B cell (primary cell): ENCODE measurements around the gene JADE2. TPM values are rescaled to one million over a fixed set of nuclear protein-coding genes. Genes with fewer than 3 reads are reported as not detected.

Experiments used
- ATAC-seq: fragments of 200-7000 bp; cut with Tn5 transposase; one replicate; pipeline ENCODE4 v1.10.0; 2021; ENCODE audit warnings: low read depth, mild to moderate bottlenecking, moderate number of reproducible peaks, moderate library complexity
- CTCF ChIA-PET: fragments of 350-600 bp; sonication (Branson Sonifier 250); formaldehyde crosslinking; loops from one replicate; lab custom pipeline; 2021; ENCODE audit warnings: antibody characterized with exemption, inconsistent platforms; lab: Charles Lee
- POLR2A ChIA-PET: fragments of 350-600 bp; sonication (Branson Sonifier 250); formaldehyde crosslinking; loops from one replicate; lab custom pipeline; 2021; ENCODE audit warnings: antibody characterized with exemption; lab: Charles Lee
- DNase-seq: peaks from one replicate; pipeline ENCODE4 v3.0.0; 2013
- H2AFZ ChIP-seq: 2 replicates; pipeline ENCODE4 v1.6.1; 2012; ENCODE audit warnings: mild to moderate bottlenecking, low read depth, low read length; ENCODE audit not compliant: insufficient read depth, poor library complexity, severe bottlenecking
- H3K27ac ChIP-seq, 2 donors: 1 replicate in 1 of 2; 2 replicates in 1 of 2; pipeline ENCODE4 v1.5.1; 2012 to 2013; ENCODE audit warnings: low read length in 2 of 2, mild to moderate bottlenecking in 2 of 2, moderate library complexity in 1 of 2
- H3K27me3 ChIP-seq, 4 experiments: fragments of 200-600 bp in 1 of 4; sonication (generic) in 1 of 4; replicated peaks in 1 of 4; 1 replicate in 2 of 4; 2 replicates in 2 of 4; pipeline versions ENCODE4 v1.6.1 to v1.7.0; 2013 to 2016; ENCODE audit warnings: low read length in 3 of 4, mild to moderate bottlenecking in 2 of 4, mixed read lengths in 1 of 4, moderate library complexity in 1 of 4; ENCODE audit not compliant: insufficient read depth in 4 of 4, control insufficient read depth in 3 of 4; ENCODE audit errors: control extremely low read depth in 1 of 4
- H3K36me3 ChIP-seq, 2 experiments: replicated peaks in 1 of 2; 1 replicate in 1 of 2; 2 replicates in 1 of 2; pipeline versions ENCODE4 v1.6.1 to v1.7.1; 2013; ENCODE audit warnings: low read length in 1 of 2; ENCODE audit not compliant: insufficient read depth in 2 of 2, control insufficient read depth in 1 of 2; ENCODE audit errors: control extremely low read depth in 1 of 2, extremely low read depth in 1 of 2
- H3K4me1 ChIP-seq, 2 donors: fragments of 200-600 bp in 1 of 2; sonication (generic) in 1 of 2; 1 replicate in 1 of 2; 2 replicates in 1 of 2; pipeline versions ENCODE4 v1.5.1 to v1.6.1; 2013 to 2017; ENCODE audit warnings: low read length in 2 of 2; ENCODE audit not compliant: control insufficient read depth in 2 of 2, insufficient read depth in 2 of 2
- H3K4me2 ChIP-seq: replicated peaks from 2 replicates; pipeline ENCODE3; 2012; ENCODE audit warnings: mild to moderate bottlenecking, low read depth, low read length; ENCODE audit not compliant: poor library complexity, severe bottlenecking
- H3K4me3 ChIP-seq, 5 experiments: fragments of 200-600 bp in 1 of 5; sonication (generic) in 1 of 5; 1 replicate in 3 of 5; 2 replicates in 2 of 5; pipeline versions ENCODE4 v1.5.1 to v1.7.0; 2011 to 2016; ENCODE audit warnings: low read length in 4 of 5, mild to moderate bottlenecking in 4 of 5, low read depth in 2 of 5, control low read depth in 1 of 5, moderate library complexity in 1 of 5; ENCODE audit not compliant: insufficient read depth in 1 of 5; ENCODE audit errors: control extremely low read depth in 1 of 5, extremely low read depth in 1 of 5
- H3K79me2 ChIP-seq: fragments of 200-600 bp; sonication (generic); one replicate; pipeline ENCODE4 v1.6.0; 2016; ENCODE audit warnings: low read length; ENCODE audit not compliant: control insufficient read depth, insufficient read depth
- H3K9ac ChIP-seq: fragments of 200-600 bp; sonication (generic); 2 replicates; pipeline ENCODE4 v1.6.1; 2017; ENCODE audit warnings: mild to moderate bottlenecking, low read length, moderate library complexity
- H3K9me3 ChIP-seq, 3 donors: one replicate each; pipeline versions ENCODE4 v1.6.1 to v1.7.1; 2013; ENCODE audit warnings: low read length in 2 of 3; ENCODE audit not compliant: control insufficient read depth in 2 of 3, insufficient read depth in 1 of 3; ENCODE audit errors: control extremely low read depth in 1 of 3
- H4K20me1 ChIP-seq: 2 replicates; pipeline ENCODE4 v1.6.0; 2012; ENCODE audit warnings: mild to moderate bottlenecking, low read length; ENCODE audit not compliant: insufficient read depth, control insufficient read depth, poor library complexity, severe bottlenecking
- H3K27ac Mint-ChIP-seq: one replicate; pipeline ENCODE4 v1.8.0; 2021; ENCODE audit warnings: mixed read lengths
- H3K27me3 Mint-ChIP-seq: one replicate; pipeline ENCODE4 v1.8.0; 2021; ENCODE audit warnings: mixed read lengths
- H3K4me1 Mint-ChIP-seq: one replicate; pipeline ENCODE4 v1.8.0; 2021; ENCODE audit warnings: mixed read lengths
- H3K4me3 Mint-ChIP-seq: one replicate; pipeline ENCODE4 v1.8.0; 2021; ENCODE audit warnings: mixed read lengths
- H3K9me3 Mint-ChIP-seq: one replicate; pipeline ENCODE4 v1.8.0; 2022; ENCODE audit warnings: mixed read lengths; ENCODE audit not compliant: insufficient read depth
- EZH2 ChIP-seq: IDR thresholded peaks from 2 replicates; pipeline ENCODE4 v1.6.1; 2012; ENCODE audit warnings: borderline replicate concordance, low read depth, mild to moderate bottlenecking, moderate library complexity, low read length; ENCODE audit not compliant: insufficient read depth, poor library complexity, severe bottlenecking
- WGBS: methylation state at CpG from one replicate; pipeline ENCODE4 v1.1.5; 2013; ENCODE audit warnings: missing lambda C conversion rate; ENCODE audit not compliant: insufficient coverage; 5-methylcytosine and 5-hydroxymethylcytosine counted together
- intact Hi-C: fragments of 100-400 bp; cut with micrococcal nuclease; formaldehyde crosslinking; loops from one replicate; pipeline ENCODE4 v1.10.0; 2022
- polyA plus RNA-seq: library from polyadenylated mRNA; depleted of rRNA; stranded (reverse); fragments of >200 nt; gene quantifications from 2 replicates; pipeline ENCODE4 v1.2.3, GENCODE V29; 2012
- total RNA-seq, 2 donors: library from RNA; stranded (reverse); fragments of 120-200 nt in 1 of 2; gene quantifications; 1 replicate in 1 of 2; 2 replicates in 1 of 2; pipeline versions ENCODE4 v1.2.3 to v1.2.4, GENCODE V29; 2013 to 2022
- TF ChIP-seq, protein P1 (sequence below): fragments of 200-600 bp; IDR thresholded peaks from one replicate; pipeline ENCODE4 v1.8.0; 2022; ENCODE audit warnings: antibody characterized with exemption, mild to moderate bottlenecking

The JADE2 gene
- total and polyA plus RNA-seq, 2 donors (not counting 1 experiment from before 2014, with no cell fraction given) = 80.5 to 247 TPM

DNA sequence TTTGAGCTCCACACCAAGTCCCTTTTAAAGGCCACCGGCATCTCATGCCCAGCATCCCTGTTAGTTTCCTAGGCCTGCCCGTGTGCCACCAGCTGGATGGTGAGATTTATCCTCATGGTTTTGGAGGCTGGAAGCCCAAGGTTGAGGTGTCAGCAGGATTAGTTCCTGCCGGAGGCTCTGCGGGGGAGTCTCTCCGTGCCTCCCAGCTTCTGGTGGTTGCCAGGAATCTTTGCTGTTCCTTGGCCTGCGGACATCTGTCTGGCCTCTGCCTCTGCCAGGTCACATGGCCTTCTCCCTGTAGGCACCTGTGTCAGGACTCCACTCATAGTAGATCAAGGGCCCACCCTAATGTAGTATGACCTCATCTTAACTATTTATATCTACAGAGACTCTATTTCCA is 45.4 kb downstream of the JADE2 start:
- no peak overlapping the region for H3K27ac Mint-ChIP-seq

DNA sequence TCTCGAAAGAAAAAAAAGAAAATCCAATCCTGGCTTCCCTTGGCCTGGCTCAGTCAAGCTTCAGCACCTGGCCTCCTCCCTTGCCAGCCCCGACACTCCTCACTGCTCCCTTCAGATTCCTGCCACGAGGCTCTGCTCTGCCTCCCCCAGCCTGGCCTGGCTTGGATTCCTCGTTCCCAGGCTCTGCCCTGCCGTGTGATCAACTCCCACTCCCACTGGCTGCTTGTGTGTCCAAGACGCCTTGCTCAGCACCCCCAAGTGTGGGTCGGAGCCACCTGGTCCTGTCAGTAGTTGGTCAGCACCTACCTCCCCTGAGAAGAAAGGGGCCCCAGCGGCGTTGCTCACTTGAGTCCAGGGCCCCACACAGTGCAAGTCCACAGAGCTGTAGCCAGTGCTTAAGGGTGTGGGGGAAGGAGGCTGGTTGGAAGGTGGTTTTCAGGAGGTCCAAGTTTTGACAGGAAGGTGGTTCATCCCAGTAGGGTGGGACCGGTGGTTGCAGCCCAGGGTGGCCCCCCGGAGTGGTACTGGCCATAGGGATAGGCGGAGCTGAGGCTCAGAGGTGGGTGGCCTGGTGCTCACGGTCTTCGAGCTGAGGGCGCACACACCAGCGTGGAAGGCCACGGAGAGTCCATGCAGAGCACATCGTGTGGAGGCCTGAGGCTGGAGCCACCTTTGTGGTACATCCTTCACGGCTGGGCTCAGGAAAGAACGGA is 46.4 kb downstream of the JADE2 start:
- peaks cover 54% of the 10 kb centered on the region for H3K79me2 ChIP-seq
- no peaks in the 10 kb centered on the region for H3K9me3 ChIP-seq
- H3K9ac ChIP-seq = no peak overlapping the region
- no peak overlapping the region for H3K4me2 ChIP-seq
- no peaks in the 10 kb centered on the region for H3K9me3 Mint-ChIP-seq
- peaks cover 99% of the 10 kb centered on the region for H4K20me1 ChIP-seq
- no peaks in the 10 kb centered on the region for H3K27me3 ChIP-seq
- WGBS = 94% methylated on average over 20 of the region's 20 CpGs
- H3K27ac ChIP-seq = no peak overlapping the region
- intact Hi-C loops = no loop called here
- H3K36me3 ChIP-seq = peaks cover 0 to 98% of the 10 kb centered on the region in 2 experiments
- no peak for DNase-seq
- no peak overlapping the region for H3K4me3 ChIP-seq
- no peak overlapping the region for H3K27ac Mint-ChIP-seq
- H3K27me3 Mint-ChIP-seq = no peaks in the 10 kb centered on the region
- TF ChIP-seq, protein P1, sequence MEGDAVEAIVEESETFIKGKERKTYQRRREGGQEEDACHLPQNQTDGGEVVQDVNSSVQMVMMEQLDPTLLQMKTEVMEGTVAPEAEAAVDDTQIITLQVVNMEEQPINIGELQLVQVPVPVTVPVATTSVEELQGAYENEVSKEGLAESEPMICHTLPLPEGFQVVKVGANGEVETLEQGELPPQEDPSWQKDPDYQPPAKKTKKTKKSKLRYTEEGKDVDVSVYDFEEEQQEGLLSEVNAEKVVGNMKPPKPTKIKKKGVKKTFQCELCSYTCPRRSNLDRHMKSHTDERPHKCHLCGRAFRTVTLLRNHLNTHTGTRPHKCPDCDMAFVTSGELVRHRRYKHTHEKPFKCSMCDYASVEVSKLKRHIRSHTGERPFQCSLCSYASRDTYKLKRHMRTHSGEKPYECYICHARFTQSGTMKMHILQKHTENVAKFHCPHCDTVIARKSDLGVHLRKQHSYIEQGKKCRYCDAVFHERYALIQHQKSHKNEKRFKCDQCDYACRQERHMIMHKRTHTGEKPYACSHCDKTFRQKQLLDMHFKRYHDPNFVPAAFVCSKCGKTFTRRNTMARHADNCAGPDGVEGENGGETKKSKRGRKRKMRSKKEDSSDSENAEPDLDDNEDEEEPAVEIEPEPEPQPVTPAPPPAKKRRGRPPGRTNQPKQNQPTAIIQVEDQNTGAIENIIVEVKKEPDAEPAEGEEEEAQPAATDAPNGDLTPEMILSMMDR = no peak
- no peak for TF ChIP-seq EZH2
- no peak for ATAC-seq
- H3K4me1 ChIP-seq = no peaks in the 10 kb centered on the region
- no peak overlapping the region for H3K4me3 Mint-ChIP-seq
- peaks cover 7% of the 10 kb centered on the region for H3K4me1 Mint-ChIP-seq
- POLR2A ChIA-PET = no interaction called here
- H2AFZ ChIP-seq = no peak overlapping the region
- CTCF ChIA-PET = interaction anchor here (1.1 kb wide), 1 partner anchor 44 kb away, joined by 5 read pairs; no protein-coding TSS in a partner anchor

More for the DNA sequence above, 45.4 kb downstream of the JADE2 start:
- Histone ChIP-seq H3K27me3 (no peaks in the 10 kb centered on the region), H3K4me1 (no peaks in the 10 kb centered on the region), H4K20me1 (peaks cover 99% of the 10 kb centered on the region), H3K79me2 (peaks cover 64% of the 10 kb centered on the region), H3K9me3 (no peaks in the 10 kb centered on the region), H3K9ac (no peak overlapping the region), H2AFZ (no peak overlapping the region), H3K4me2 (no peak overlapping the region), H3K27ac (no peak overlapping the region), H3K36me3 (peaks cover 0 to 98% of the 10 kb centered on the region in 2 experiments), H3K4me3 (no peak overlapping the region)
- WGBS = 92% methylated on average over 6 of the region's 6 CpGs
- CTCF ChIA-PET = no interaction called here
- TF ChIP-seq, protein P1 = no peak
- no peak for TF ChIP-seq EZH2
- DNase-seq (no peak), ATAC-seq (no peak)
- Mint-ChIP-seq H3K4me3 (no peak overlapping the region), H3K9me3 (no peaks in the 10 kb centered on the region), H3K4me1 (peaks cover 7% of the 10 kb centered on the region), H3K27me3 (no peaks in the 10 kb centered on the region)
- POLR2A ChIA-PET = no interaction called here
- intact Hi-C loops = no loop called here
